H1 (cell line): Measurements from ENCODE around the gene FLNA. TPM values are rescaled to one million over a fixed set of nuclear protein-coding genes. Genes with fewer than 3 reads are reported as not detected.

Experiments
- CTCF ChIA-PET: fragments of 300-600 bp; sonication (Branson Sonifier 250); formaldehyde crosslinking; loops from one replicate; lab custom pipeline; 2021; ENCODE audit not compliant: partially characterized antibody; lab: Charles Lee
- POLR2A ChIA-PET: fragments of 300-600 bp; sonication (Branson Sonifier 250); formaldehyde crosslinking; loops from one replicate; lab custom pipeline; 2021; ENCODE audit warnings: inconsistent platforms; ENCODE audit not compliant: partially characterized antibody; lab: Charles Lee
- DNase-seq, 2 experiments: peaks; one replicate each; pipeline versions ENCODE4 v3.0.0 to v3.0.0-alpha.2; 2010 to 2022; ENCODE audit warnings: low spot score in 2 of 2, low read depth in 1 of 2, mixed read lengths in 1 of 2
- FAIRE-seq: peaks from 2 replicates; lab custom pipeline; 2011; peaks lifted over from hg19 to GRCh38; lab: Jason Lieb, UNC
- H2AFZ ChIP-seq: 2 replicates; pipeline ENCODE4 v1.8.1; 2012; ENCODE audit warnings: low read length, inconsistent platforms
- H2AK5ac ChIP-seq: 2 replicates; pipeline ENCODE4 v1.6.1; 2013; ENCODE audit warnings: low read depth, low read length
- H2BK120ac ChIP-seq: replicated peaks from 2 replicates; pipeline ENCODE3; 2013; ENCODE audit warnings: low read depth, low read length, inconsistent platforms
- H2BK12ac ChIP-seq: 2 replicates; pipeline ENCODE4 v1.6.1; 2013; ENCODE audit warnings: low read depth, low read length
- H2BK15ac ChIP-seq: 2 replicates; pipeline ENCODE4 v1.6.1; 2013; ENCODE audit warnings: low read length
- H2BK20ac ChIP-seq: 2 replicates; pipeline ENCODE4 v1.6.1; 2013; ENCODE audit warnings: low read length
- H2BK5ac ChIP-seq: 2 replicates; pipeline ENCODE4 v1.6.1; 2013; ENCODE audit warnings: low read depth, low read length
- H3K14ac ChIP-seq: 2 replicates; pipeline ENCODE4 v1.6.1; 2013; ENCODE audit warnings: inconsistent platforms; ENCODE audit not compliant: insufficient read length
- H3K18ac ChIP-seq: 2 replicates; pipeline ENCODE4 v1.6.1; 2013; ENCODE audit warnings: low read length; ENCODE audit errors: extremely low read depth
- H3K23ac ChIP-seq: 2 replicates; pipeline ENCODE4 v1.6.1; 2013; ENCODE audit warnings: inconsistent platforms; ENCODE audit not compliant: insufficient read length
- H3K23me2 ChIP-seq: 2 replicates; pipeline ENCODE4 v1.6.1; 2013; ENCODE audit warnings: low read depth, low read length
- H3K27ac ChIP-seq: 2 replicates; pipeline ENCODE4 v1.6.1; 2011; ENCODE audit warnings: low read depth, low read length, inconsistent platforms
- H3K27me3 ChIP-seq, 4 experiments: replicated peaks in 1 of 4; 1 replicate in 1 of 4; 2 replicates in 3 of 4; pipeline versions ENCODE4 v1.6.1 to v1.8.1; 2011 to 2013; ENCODE audit warnings: low read length in 3 of 4, mild to moderate bottlenecking in 3 of 4, inconsistent platforms in 2 of 4, mixed read lengths in 2 of 4, moderate library complexity in 1 of 4; ENCODE audit not compliant: control insufficient read depth in 3 of 4, insufficient read depth in 3 of 4; ENCODE audit errors: extremely low read depth in 1 of 4
- H3K36me3 ChIP-seq, 4 experiments: 2 replicates each; pipeline versions ENCODE4 v1.6.1 to v1.8.1; 2011 to 2013; ENCODE audit warnings: mild to moderate bottlenecking in 4 of 4, low read length in 3 of 4, moderate library complexity in 2 of 4, control low read depth in 1 of 4, inconsistent platforms in 1 of 4; ENCODE audit not compliant: insufficient read depth in 4 of 4, control insufficient read depth in 2 of 4
- H3K4ac ChIP-seq: replicated peaks from 2 replicates; pipeline ENCODE3; 2013; ENCODE audit warnings: low read length, low read depth, mixed read lengths, inconsistent platforms; ENCODE audit not compliant: insufficient read length
- H3K4me1 ChIP-seq, 4 experiments: replicated peaks in 1 of 4; 1 replicate in 1 of 4; 2 replicates in 3 of 4; pipeline versions ENCODE4 v1.6.1 to v1.8.1; 2011 to 2013; ENCODE audit warnings: low read length in 3 of 4, inconsistent platforms in 2 of 4, mixed read lengths in 1 of 4; ENCODE audit not compliant: insufficient read depth in 4 of 4, control insufficient read depth in 3 of 4
- H3K4me2 ChIP-seq, 2 experiments: 2 replicates each; pipeline versions ENCODE4 v1.6.1 to v1.8.1; 2011 to 2013; ENCODE audit warnings: low read depth in 2 of 2, low read length in 2 of 2, control low read depth in 1 of 2, inconsistent platforms in 1 of 2, mild to moderate bottlenecking in 1 of 2; ENCODE audit not compliant: insufficient read depth in 1 of 2
- H3K4me3 ChIP-seq, 4 experiments: fragments of 200-600, 300-600 bp in 1 of 4; sonication (generic), shearing (Covaris generic), sonication (Bioruptor Twin) in 1 of 4; 2 replicates each; pipeline versions ENCODE4 v1.5.1 to v1.8.1; 2011 to 2016; ENCODE audit warnings: low read length in 4 of 4, low read depth in 3 of 4, control low read depth in 2 of 4, inconsistent platforms in 2 of 4, mild to moderate bottlenecking in 2 of 4, mixed read lengths in 1 of 4, moderate library complexity in 1 of 4; ENCODE audit not compliant: insufficient read depth in 2 of 4; ENCODE audit errors: extremely low read depth in 1 of 4
- H3K56ac ChIP-seq: replicated peaks from 2 replicates; pipeline ENCODE3; 2013; ENCODE audit warnings: low read depth, mild to moderate bottlenecking, mixed read lengths, low read length, inconsistent platforms; ENCODE audit not compliant: insufficient read length
- H3K79me1 ChIP-seq: 2 replicates; pipeline ENCODE4 v1.6.1; 2013; ENCODE audit warnings: low read depth, low read length, control low read depth
- H3K79me2 ChIP-seq, 2 experiments: 2 replicates each; pipeline versions ENCODE4 v1.6.1 to v1.8.1; 2012 to 2013; ENCODE audit warnings: low read length in 2 of 2, mild to moderate bottlenecking in 2 of 2, inconsistent platforms in 1 of 2; ENCODE audit not compliant: insufficient read depth in 2 of 2, control insufficient read depth in 1 of 2
- H3K9ac ChIP-seq, 4 experiments: replicated peaks in 1 of 4; 1 replicate in 1 of 4; 2 replicates in 3 of 4; pipeline versions ENCODE4 v1.6.1 to v1.8.1; 2011 to 2013; ENCODE audit warnings: low read depth in 3 of 4, low read length in 3 of 4, control low read depth in 2 of 4, mild to moderate bottlenecking in 2 of 4, moderate library complexity in 2 of 4, inconsistent platforms in 1 of 4; ENCODE audit errors: extremely low read depth in 1 of 4
- H3K9me3 ChIP-seq, 2 experiments: 2 replicates each; pipeline versions ENCODE4 v1.6.1 to v1.8.1; 2012 to 2013; ENCODE audit warnings: mild to moderate bottlenecking in 2 of 2, moderate library complexity in 2 of 2, control low read depth in 1 of 2, inconsistent platforms in 1 of 2, low read depth in 1 of 2, low read length in 1 of 2, mixed read lengths in 1 of 2; ENCODE audit not compliant: insufficient read depth in 2 of 2
- H4K20me1 ChIP-seq, 2 experiments: replicated peaks in 1 of 2; 2 replicates each; pipeline versions ENCODE3 to v1.8.1; 2011 to 2013; ENCODE audit warnings: inconsistent platforms in 2 of 2, low read length in 2 of 2, mild to moderate bottlenecking in 1 of 2; ENCODE audit not compliant: insufficient read depth in 2 of 2, control insufficient read depth in 1 of 2
- H4K5ac ChIP-seq: 2 replicates; pipeline ENCODE4 v1.6.1; 2013; ENCODE audit warnings: low read length, low read depth, mixed read lengths, inconsistent platforms; ENCODE audit not compliant: insufficient read length
- H4K8ac ChIP-seq: 2 replicates; pipeline ENCODE4 v1.8.0; 2013; ENCODE audit warnings: mild to moderate bottlenecking, moderate library complexity, low read length, inconsistent platforms; ENCODE audit not compliant: insufficient read depth; ENCODE audit errors: extremely low read depth
- H4K91ac ChIP-seq: replicated peaks from 2 replicates; pipeline ENCODE3; 2013; ENCODE audit warnings: low read length, mixed read lengths, inconsistent platforms; ENCODE audit not compliant: insufficient read length
- CEBPB ChIP-seq: IDR thresholded peaks from 2 replicates; pipeline ENCODE4 v1.6.1; 2012; ENCODE audit warnings: low read depth, low read length
- KDM1A ChIP-seq: fragments of 200-600, 300-600 bp; sonication (generic); IDR thresholded peaks from 2 replicates; pipeline ENCODE4 v1.7.1; 2016; ENCODE audit warnings: mild to moderate bottlenecking, low read length, borderline replicate concordance
- POLR2A ChIP-seq, 2 experiments: IDR thresholded peaks; 1 replicate in 1 of 2; 2 replicates in 1 of 2; pipeline ENCODE4 v1.6.1; 2011; ENCODE audit warnings: low read depth in 2 of 2, low read length in 2 of 2, mild to moderate bottlenecking in 2 of 2; ENCODE audit errors: control extremely low read depth in 1 of 2
- POLR2AphosphoS5 ChIP-seq: IDR thresholded peaks from 2 replicates; pipeline ENCODE4 v1.6.1; 2011; ENCODE audit warnings: low read depth, low read length
- TAF7 ChIP-seq: optimal IDR thresholded peaks from 2 replicates; pipeline ENCODE3; 2011; ENCODE audit warnings: low read depth, mild to moderate bottlenecking, inconsistent platforms, low read length, moderate library complexity, borderline replicate concordance
- YY1 ChIP-seq: IDR thresholded peaks from 2 replicates; pipeline ENCODE4 v1.6.1; 2011; ENCODE audit warnings: low read depth, mild to moderate bottlenecking, low read length
- WGBS, 2 experiments: shearing (Covaris generic) in 1 of 2; methylation state at CpG; one replicate each; pipeline versions ENCODE4 v1.1.6 to v1.1.7; 2013 to 2015; ENCODE audit warnings: low lambda C conversion rate in 2 of 2, mixed read lengths in 2 of 2, inconsistent platforms in 1 of 2, low coverage in 1 of 2, missing lambda C conversion rate in 1 of 2; ENCODE audit not compliant: insufficient replicate concordance in 2 of 2, insufficient coverage in 1 of 2, insufficient read length in 1 of 2; ENCODE audit errors: extremely low coverage in 1 of 2, missing lambda C conversion rate in 1 of 2; 5-methylcytosine and 5-hydroxymethylcytosine counted together
- polyA plus RNA-seq, 7 experiments: library from polyadenylated mRNA; depleted of rRNA in 3 of 7; stranded (reverse) in 5 of 7; unstranded in 2 of 7; fragments of >200 nt in 5 of 7; fragments of 200-250 nt in 2 of 7; gene quantifications; 1 replicate in 5 of 7; 2 replicates in 1 of 7; 4 replicates in 1 of 7; pipeline versions ENCODE4 v1.2.1 to v1.2.3, GENCODE V29; 2011 to 2013; ENCODE audit warnings: missing spikeins in 2 of 7, mixed read lengths in 2 of 7
- total RNA-seq: library from RNA; stranded (reverse); fragmentation: NEBNext Ultra II Directional; extraction: Animal tissue kit (Norgen Biotek cat#: 25700); gene quantifications from 2 replicates; pipeline ENCODE4 v1.2.1, GENCODE V29; 2021

Gene FLNA
- total and polyA plus RNA-seq, 2 of the 8 experiments (the other 6 are each of a cell fraction or from before 2014, with no cell fraction given): 315 to 925 TPM

- H3K56ac ChIP-seq: no peak overlapping the region
- H3K9ac ChIP-seq: peak overlapping the region in 3 of 4 experiments; percentile 6 to 92 (median 36); a peak in 4 of 7 replicates
- H3K4me3 ChIP-seq: peak overlapping the region; percentile 75 to 97 (median 78); a peak in 6 of 8 replicates
- no peak for FAIRE-seq
- H4K5ac ChIP-seq: peak overlapping the region; percentile 91
- DNase-seq: no peak
- peaks cover 0 to 13% of the 10 kb centered on the region in 2 experiments; a peak in 2 of 4 replicates for H3K79me2 ChIP-seq
- H2BK20ac ChIP-seq: no peak overlapping the region
- peak overlapping the region; percentile 79 to 98 for H3K4me2 ChIP-seq
- no peak overlapping the region for H2AFZ ChIP-seq
- POLR2A ChIA-PET: interaction anchor here (1.3 to 6.5 kb wide), 4 partner anchors 12 to 45 kb away, joined by 4 to 107 read pairs (median 60); partner anchors contain the start of gene RPL10
- H4K91ac ChIP-seq: peak overlapping the region; percentile 80
- WGBS, 2 experiments: 37% methylated on average over 6 of the region's 14 CpGs; no CpG with 5 or more reads in 1 of the 2 experiments
- H3K18ac ChIP-seq: peak overlapping the region; percentile 71
- TF ChIP-seq YY1 (no peak), CEBPB (no peak), TAF7 (peak; percentile 17), KDM1A (no peak), POLR2AphosphoS5 (peak; percentile 77; the same call in 1 of the 2 replicates), POLR2A (IDR thresholded peaks at IDR 0.05; ENCODE audit: control extremely low read depth in 1 of 2, low read depth in 2 of 2, low read length in 2 of 2) (0 out of 3 replicates have a peak, but pooled peaks of 1 of the 2 experiments have one; percentile 26)
- H4K8ac ChIP-seq: peak overlapping the region; percentile 57; the same call in 1 of the 2 replicates
- H3K27ac ChIP-seq: peak overlapping the region; percentile 96; the same call in 1 of the 2 replicates
- peaks cover 0 to 26% (median 0%) of the 10 kb centered on the region in 4 experiments; a peak in 2 of 8 replicates for H3K36me3 ChIP-seq
- peak overlapping the region; percentile 84; the same call in 1 of the 2 replicates for H2BK12ac ChIP-seq
- H2BK15ac ChIP-seq: no peak overlapping the region
- no peak overlapping the region for H3K14ac ChIP-seq
- peak overlapping the region; percentile 83 for H2BK5ac ChIP-seq
- peaks cover 0 to 3% (median 0%) of the 10 kb centered on the region in 4 experiments; a peak in 1 of 7 replicates for H3K27me3 ChIP-seq
- H3K4me1 ChIP-seq: peaks cover 0 to 20% (median 9%) of the 10 kb centered on the region in 4 experiments; a peak in 6 of 7 replicates
- H3K23ac ChIP-seq: no peak overlapping the region
- peak overlapping the region; percentile 53; the same call in 1 of the 2 replicates for H2AK5ac ChIP-seq
- peaks cover 0 to 2% of the 10 kb centered on the region in 2 experiments for H4K20me1 ChIP-seq
- no peaks in the 10 kb centered on the region for H3K79me1 ChIP-seq
- CTCF ChIA-PET: no interaction called here
- H2BK120ac ChIP-seq: no peak overlapping the region
- H3K4ac ChIP-seq: no peak overlapping the region
- H3K23me2 ChIP-seq: peaks cover 4% of the 10 kb centered on the region; the same call in 1 of the 2 replicates
- H3K9me3 ChIP-seq: no peaks in the 10 kb centered on the region
These were observed 6.4 kb upstream of the FLNA start for GRCh38 chrX:154380787-154381186.
